ENCODE measurements around the gene PGM1.

The PGM1 gene

GRCh38 chr1:63635681-63636080 is 42.5 kb downstream of the PGM1 start:
- no peak for DNase-seq

GRCh38 chr1:63636192-63637105 is 43.2 kb downstream of the PGM1 start:
- DNase-seq: no peak

- no peak for DNase-seq
Measured at GRCh38 chr1:63638471-63638870, 45.3 kb downstream of the PGM1 start.

GRCh38 chr1:63638875-63639274 is 45.7 kb downstream of the PGM1 start:
- no peak for DNase-seq

GRCh38 chr1:63640633-63641567 is 47.7 kb downstream of the PGM1 start:
- DNase-seq: no peak

- DNase-seq: no peak
Measured at GRCh38 chr1:63641615-63642014, 48.4 kb downstream of the PGM1 start.

GRCh38 chr1:63642901-63643300 is 49.7 kb downstream of the PGM1 start:
- DNase-seq: no peak

GRCh38 chr1:63643517-63643916 is 50.3 kb downstream of the PGM1 start:
- DNase-seq: no peak

- no peak for DNase-seq
Measured at GRCh38 chr1:63643926-63644325, 50.7 kb downstream of the PGM1 start.

- no peak for DNase-seq
Measured at GRCh38 chr1:63645317-63645716, 52.1 kb downstream of the PGM1 start.

GRCh38 chr1:63648689-63649088 is 55.5 kb downstream of the PGM1 start:
- no peak for DNase-seq

- no peak for DNase-seq
Measured at GRCh38 chr1:63651161-63651701, 58.0 kb downstream of the PGM1 start.

- DNase-seq: no peak
Measured at GRCh38 chr1:63653976-63654375, 60.8 kb downstream of the PGM1 start.

- DNase-seq: no peak
Measured at GRCh38 chr1:63659448-63659847, 66.2 kb downstream of the PGM1 start.

GRCh38 chr1:63662056-63662836 is 69.0 kb downstream of the PGM1 start:
- DNase-seq: peak; percentile 53

GRCh38 chr1:63662841-63663240 is 69.6 kb downstream of the PGM1 start:
- no peak for DNase-seq

- no peak for DNase-seq
Measured at GRCh38 chr1:63663301-63663700, 70.1 kb downstream of the PGM1 start.

- DNase-seq: no peak
Measured at GRCh38 chr1:63663873-63664272, 70.7 kb downstream of the PGM1 start.

GRCh38 chr1:63664742-63665141 is 71.5 kb downstream of the PGM1 start:
- DNase-seq: no peak

GRCh38 chr1:63665410-63665809 is 72.2 kb downstream of the PGM1 start:
- DNase-seq: no peak

GRCh38 chr1:63665824-63666223 is 72.6 kb downstream of the PGM1 start:
- no peak for DNase-seq

- DNase-seq: no peak
Measured at GRCh38 chr1:63668298-63668697, 75.1 kb downstream of the PGM1 start.

Data from right forelimb (tissue), 1 donor.